ENCODE results near the gene ZNF808. TPM values are rescaled to one million over a fixed set of nuclear protein-coding genes. Genes with fewer than 3 reads are reported as not detected.
"Not testable (repeated sequence)": the region's sequence is repeated elsewhere in the genome, so short reads cannot be mapped to it uniquely, and the experiment has no call there.

ZNF808 gene
- total RNA-seq, 1 donor from 2014 or later = 28.5 TPM

- ATAC-seq = peak; percentile 95 to 96
Measured at GRCh38 chr19:52535771-52536447, 8.4 kb downstream of the ZNF808 start.

GRCh38 chr19:52536448-52536800 is 9.0 kb downstream of the ZNF808 start:
- intact Hi-C loops (cut with DNase I) = no loop called here
- peaks cover 15% of the 10 kb centered on the region for H3K4me1 ChIP-seq
- H3K27me3 ChIP-seq (ENCODE audit: low read depth) = no peaks in the 10 kb centered on the region
- peak overlapping the region; percentile 69 for H3K27ac ChIP-seq
- no peaks in the 10 kb centered on the region for H3K9me3 ChIP-seq
- no peak for DNase-seq
- TF ChIP-seq CTCF (IDR thresholded peaks at IDR 0.05) = no peak
- peaks cover 6% of the 10 kb centered on the region for H3K36me3 ChIP-seq
- ATAC-seq = peak; percentile 52 to 53
- H3K4me3 ChIP-seq = peak overlapping the region; percentile 60

More at GRCh38 chr19:52535771-52536447, 8.4 kb downstream of the ZNF808 start:
- Histone ChIP-seq H3K4me3 (peak overlapping the region; percentile 60), H3K36me3 (peaks cover 6% of the 10 kb centered on the region), H3K27ac (peak overlapping the region; percentile 69), H3K27me3 (ENCODE audit: low read depth) (no peaks in the 10 kb centered on the region), H3K9me3 (no peaks in the 10 kb centered on the region), H3K4me1 (peaks cover 15% of the 10 kb centered on the region)
- DNase-seq = peak; percentile 90
- intact Hi-C loops (cut with DNase I) = no loop called here
- peak; percentile 31 for TF ChIP-seq CTCF (IDR thresholded peaks at IDR 0.05)

- ATAC-seq; intact Hi-C loops (cut with DNase I): not testable (repeated sequence)
Measured at GRCh38 chr19:52538815-52539214, 11.3 kb downstream of the ZNF808 start.

GRCh38 chr19:52541176-52541575 is 13.7 kb downstream of the ZNF808 start:
- H3K27me3 ChIP-seq (ENCODE audit: low read depth); H3K4me1 ChIP-seq; ATAC-seq; H3K9me3 ChIP-seq; H3K4me3 ChIP-seq; H3K27ac ChIP-seq; intact Hi-C loops (cut with DNase I); DNase-seq: not testable (repeated sequence)
- H3K36me3 ChIP-seq = peaks cover 29% of the 10 kb centered on the region

More at GRCh38 chr19:52538815-52539214, 11.3 kb downstream of the ZNF808 start:
- peaks cover 12% of the 10 kb centered on the region for H3K4me1 ChIP-seq
- DNase-seq; H3K4me3 ChIP-seq; H3K9me3 ChIP-seq; H3K27ac ChIP-seq; H3K27me3 ChIP-seq (ENCODE audit: low read depth); H3K36me3 ChIP-seq: not testable (repeated sequence)

- no peak overlapping the region for H3K27ac ChIP-seq
- no peak for ATAC-seq
- intact Hi-C loops (cut with DNase I) = no loop called here
- H3K9me3 ChIP-seq = peaks cover 3% of the 10 kb centered on the region
- DNase-seq = no peak
- no peaks in the 10 kb centered on the region for H3K4me1 ChIP-seq
- H3K27me3 ChIP-seq (ENCODE audit: low read depth) = no peaks in the 10 kb centered on the region
- no peak overlapping the region for H3K4me3 ChIP-seq
- peaks cover 33% of the 10 kb centered on the region for H3K36me3 ChIP-seq
- no peak for TF ChIP-seq CTCF (IDR thresholded peaks at IDR 0.05)
Measured at GRCh38 chr19:52541608-52542007, 14.1 kb downstream of the ZNF808 start.

GRCh38 chr19:52542541-52542940 is 15.1 kb downstream of the ZNF808 start:
- DNase-seq; ATAC-seq; H3K4me3 ChIP-seq; H3K27me3 ChIP-seq (ENCODE audit: low read depth); intact Hi-C loops (cut with DNase I); H3K27ac ChIP-seq; H3K9me3 ChIP-seq; H3K4me1 ChIP-seq: not testable (repeated sequence)
- H3K36me3 ChIP-seq = peaks cover 43% of the 10 kb centered on the region

GRCh38 chr19:52542984-52543664 is 15.7 kb downstream of the ZNF808 start:
- no peaks in the 10 kb centered on the region for H3K27me3 ChIP-seq (ENCODE audit: low read depth)
- no peaks in the 10 kb centered on the region for H3K4me1 ChIP-seq
- DNase-seq (no peak), ATAC-seq (no peak)
- peaks cover 46% of the 10 kb centered on the region for H3K36me3 ChIP-seq
- peaks cover 9% of the 10 kb centered on the region for H3K9me3 ChIP-seq
- intact Hi-C loops (cut with DNase I) = no loop called here
- no peak overlapping the region for H3K4me3 ChIP-seq
- TF ChIP-seq CTCF (IDR thresholded peaks at IDR 0.05) = no peak
- no peak overlapping the region for H3K27ac ChIP-seq
